NCI-H1436 treated with DMSO at 0.1 percent for 48 hours (cell line): ENCODE results near the gene SLC35D2.
"Not testable (repeated sequence)": the region's sequence is repeated elsewhere in the genome, so short reads cannot be mapped to it uniquely, and the experiment has no call there.

Experiments
- DNase-seq: peaks from one replicate; lab custom pipeline; 2025; lab: John Stamatoyannopoulos, UW

The SLC35D2 gene

GRCh38 chr9:96360976-96361375 lies 22.5 kb downstream of the SLC35D2 start:
- no peak for DNase-seq

- not testable (repeated sequence) for DNase-seq
These were observed 23.0 kb downstream of the SLC35D2 start for GRCh38 chr9:96360523-96360922.

- DNase-seq = no peak
These were observed 32.6 kb downstream of the SLC35D2 start for GRCh38 chr9:96350866-96351265.

- DNase-seq = no peak
These were observed 35.2 kb downstream of the SLC35D2 start for GRCh38 chr9:96348261-96348660.

- DNase-seq = no peak
These were observed 38.0 kb downstream of the SLC35D2 start for GRCh38 chr9:96345551-96345950.

- DNase-seq = no peak
These were observed 38.9 kb downstream of the SLC35D2 start for GRCh38 chr9:96344458-96345180.

GRCh38 chr9:96343515-96344360 lies 39.8 kb downstream of the SLC35D2 start:
- no peak for DNase-seq

- DNase-seq = no peak
These were observed 40.8 kb downstream of the SLC35D2 start for GRCh38 chr9:96342571-96343245.

GRCh38 chr9:96340707-96341106 lies 42.8 kb downstream of the SLC35D2 start:
- no peak for DNase-seq

GRCh38 chr9:96338299-96338698 lies 45.2 kb downstream of the SLC35D2 start:
- DNase-seq = no peak

- no peak for DNase-seq
These were observed 49.6 kb downstream of the SLC35D2 start for GRCh38 chr9:96333958-96334357.

- no peak for DNase-seq
These were observed 52.1 kb downstream of the SLC35D2 start for GRCh38 chr9:96331236-96331947.

- DNase-seq = no peak
These were observed 55.7 kb downstream of the SLC35D2 start for GRCh38 chr9:96327694-96328352.

GRCh38 chr9:96323169-96323568 lies 60.3 kb downstream of the SLC35D2 start:
- DNase-seq = no peak

- DNase-seq = not testable (repeated sequence)
These were observed 60.8 kb downstream of the SLC35D2 start for GRCh38 chr9:96322736-96323135.

GRCh38 chr9:96322210-96322609 lies 61.3 kb downstream of the SLC35D2 start:
- not testable (repeated sequence) for DNase-seq

GRCh38 chr9:96321515-96321914 lies 62.0 kb downstream of the SLC35D2 start:
- no peak for DNase-seq

GRCh38 chr9:96320749-96321280 lies 62.7 kb downstream of the SLC35D2 start:
- no peak for DNase-seq

GRCh38 chr9:96318921-96319565 lies 64.5 kb downstream of the SLC35D2 start:
- DNase-seq = no peak

- DNase-seq = no peak
These were observed 66.1 kb downstream of the SLC35D2 start for GRCh38 chr9:96317335-96317980.
